ENCODE measurements around the gene RPL12.
"Not testable (repeated sequence)": the region's sequence is repeated elsewhere in the genome, so short reads cannot be mapped to it uniquely, and the experiment has no call there.

Gene RPL12

DNA sequence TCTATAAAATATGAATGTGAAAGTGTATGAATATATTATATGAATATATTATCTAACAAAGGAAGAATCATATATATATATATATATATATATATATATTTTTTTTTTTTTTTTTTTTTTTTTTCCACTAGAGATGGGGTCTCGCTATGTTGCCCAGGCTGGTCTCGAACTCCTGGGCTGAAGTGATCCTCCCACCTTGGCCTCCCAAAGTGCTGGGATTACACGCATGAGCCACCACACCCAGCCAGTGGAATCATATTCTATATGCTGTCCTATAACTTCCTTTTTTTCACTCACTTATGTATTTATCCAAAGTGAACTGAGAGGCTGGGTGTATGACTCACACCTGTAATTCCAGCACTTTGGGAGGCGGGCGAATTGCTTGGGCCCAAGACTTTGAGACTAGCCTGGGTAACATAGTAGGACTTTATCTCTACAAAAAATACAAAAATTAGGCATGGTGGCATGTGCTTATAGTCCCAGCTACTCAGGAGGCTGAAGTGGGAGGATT, 15.3 kb upstream of the RPL12 start:
- not testable (repeated sequence) for DNase-seq

- DNase-seq = no peak
Observed at GRCh38 chr9:127463911-127464310, 12.7 kb upstream of the RPL12 start.

- DNase-seq = no peak
Observed at GRCh38 chr9:127463382-127463781, 12.2 kb upstream of the RPL12 start.

DNA sequence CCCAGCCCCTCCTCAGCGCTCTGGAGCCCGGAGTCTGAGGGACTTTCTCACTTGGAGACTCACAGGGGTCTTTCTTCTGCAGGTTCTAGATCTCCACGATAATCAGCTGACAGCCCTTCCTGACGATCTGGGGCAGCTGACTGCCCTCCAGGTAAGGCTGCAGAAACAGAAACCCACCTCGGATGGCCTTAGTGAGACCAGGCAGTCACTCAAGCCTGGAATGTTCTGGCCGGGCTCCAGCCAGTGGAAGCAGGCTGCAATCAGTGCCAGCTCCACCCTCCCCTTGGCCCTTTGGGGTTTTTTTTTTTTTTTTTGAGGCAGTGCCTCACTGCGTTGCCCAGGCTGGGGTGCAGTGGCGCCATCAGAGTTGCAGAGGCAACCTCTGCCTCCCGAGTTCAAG, 7.7 kb upstream of the RPL12 start:
- no peak for DNase-seq

- no peak for DNase-seq
Observed at GRCh38 chr9:127457191-127457878, 6.1 kb upstream of the RPL12 start.

DNA sequence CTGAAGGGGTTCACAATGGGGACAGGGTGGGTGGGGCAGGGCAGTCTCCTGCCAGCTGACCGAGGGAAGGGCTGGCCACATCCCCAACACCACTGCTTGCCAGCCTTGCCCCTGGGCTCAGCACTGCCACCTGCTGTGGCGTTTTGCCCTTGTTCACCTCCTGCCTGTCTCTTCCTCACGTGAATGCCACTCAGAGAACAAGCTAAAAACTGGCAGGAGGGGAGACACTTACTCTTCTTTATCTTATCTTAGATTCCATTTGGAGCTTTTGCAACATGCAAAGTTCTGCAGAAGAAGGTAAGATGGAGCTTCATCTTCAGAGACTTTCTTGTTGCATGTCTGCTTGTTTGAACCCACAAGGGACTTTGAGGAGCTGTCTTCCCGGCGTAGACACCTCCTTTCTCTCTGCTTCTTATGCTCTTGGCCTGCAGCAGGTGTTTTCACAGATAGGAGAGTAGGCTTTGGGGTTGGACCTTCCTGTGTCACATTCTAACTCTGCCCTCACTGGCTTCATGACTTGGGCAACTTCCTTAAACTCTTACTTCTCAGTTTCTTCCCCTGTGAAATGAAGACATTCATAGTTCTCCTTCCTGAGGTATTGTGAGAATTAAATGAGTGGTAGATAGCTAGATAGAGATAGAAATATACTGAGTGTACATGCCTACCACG, 4.3 kb upstream of the RPL12 start:
- no peak for DNase-seq

- no peak for DNase-seq
Observed at GRCh38 chr9:127452691-127453090, 1.5 kb upstream of the RPL12 start.

DNA sequence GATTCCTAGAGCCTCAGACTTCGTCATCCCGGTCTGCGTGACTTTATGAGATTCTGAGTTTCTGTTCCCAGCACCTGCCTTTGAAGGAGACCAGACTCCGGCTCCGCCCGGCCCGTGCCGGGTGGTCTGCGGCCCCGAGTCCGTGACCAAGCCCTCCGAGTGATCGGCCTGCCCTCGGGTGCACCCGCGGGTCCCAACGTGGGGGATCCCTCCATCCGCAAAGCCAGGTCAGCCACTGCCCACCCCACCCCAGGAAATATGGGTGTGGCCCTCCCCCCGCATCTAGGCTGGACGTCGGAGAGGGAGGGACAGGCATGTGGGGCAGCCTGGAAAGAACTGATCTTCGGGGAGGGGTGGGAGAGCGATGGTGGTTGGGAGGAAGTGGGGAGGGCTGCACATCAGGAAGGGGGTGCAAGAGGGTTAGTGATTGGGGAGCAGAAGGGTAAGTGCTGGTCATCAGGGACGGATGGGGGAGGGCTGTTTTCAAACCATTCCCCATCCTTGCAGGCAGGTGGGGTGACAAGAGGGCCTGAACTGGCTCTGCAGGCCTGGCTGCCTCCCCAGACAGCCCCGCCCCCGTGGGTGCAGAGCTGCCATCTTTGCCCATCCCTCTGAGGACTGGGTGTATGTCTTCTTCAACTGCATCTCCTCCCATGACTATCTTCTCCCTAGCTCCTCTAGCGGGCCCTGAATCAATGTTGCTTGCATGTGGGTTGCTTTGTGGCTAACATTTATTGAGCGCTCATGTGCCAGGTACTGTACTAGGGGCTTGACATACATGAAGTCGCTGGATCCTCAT, 851 bp upstream of the RPL12 start:
- no peak for DNase-seq

DNA sequence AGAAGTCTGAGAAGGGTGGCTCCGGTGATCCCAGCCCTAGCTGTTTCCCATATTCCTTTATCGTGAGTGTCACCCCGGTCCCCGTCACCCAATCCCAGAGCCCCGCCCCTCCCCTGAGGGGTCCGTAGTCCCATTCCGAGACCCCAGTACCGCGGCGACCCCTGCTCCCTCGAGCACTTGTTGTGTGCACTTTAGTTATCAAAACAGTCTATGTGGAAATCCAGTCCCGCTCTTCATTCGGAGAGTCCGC, 327 bp upstream of the RPL12 start:
- no peak for DNase-seq

- DNase-seq = no peak
Observed at GRCh38 chr9:127450243-127450760, 904 bp downstream of the RPL12 start.

- no peak for DNase-seq
Observed at GRCh38 chr9:127449332-127449966, 1.8 kb downstream of the RPL12 start.

DNA sequence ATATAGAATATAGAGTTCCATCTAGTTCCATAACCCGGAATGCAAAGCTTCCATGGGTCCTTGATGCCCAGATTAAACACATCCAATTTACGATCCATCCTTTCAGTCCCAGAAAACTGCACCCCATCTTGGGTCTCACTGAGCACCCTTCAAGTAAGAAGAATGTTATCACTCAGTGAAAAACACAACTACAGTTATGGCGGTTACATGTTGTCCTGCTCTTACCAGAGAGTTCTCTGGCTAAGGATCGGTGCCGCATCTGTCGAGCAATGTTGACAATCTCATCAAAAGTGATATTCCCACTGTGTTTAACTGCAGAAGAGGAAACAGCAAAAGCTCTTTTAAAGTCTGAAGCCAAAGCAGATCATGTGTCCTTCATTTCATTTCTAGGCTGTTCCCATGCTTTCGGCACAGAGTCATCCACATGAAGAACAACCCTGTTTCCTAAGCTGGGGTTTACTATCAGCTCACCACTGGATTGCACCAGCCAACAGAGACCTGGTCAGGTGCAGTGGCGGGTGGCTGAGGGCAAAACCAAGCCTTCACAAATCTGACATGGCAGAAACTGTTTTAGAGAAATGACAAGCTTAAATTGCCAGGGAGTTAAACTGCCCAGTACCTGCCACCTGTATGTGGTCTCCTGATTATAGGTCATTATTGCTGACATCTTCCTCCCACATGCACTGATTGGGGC, 2.9 kb downstream of the RPL12 start:
- DNase-seq = no peak

- DNase-seq = no peak
Observed at GRCh38 chr9:127447416-127448111, 3.6 kb downstream of the RPL12 start.

GRCh38 chr9:127446713-127447415, 4.3 kb downstream of the RPL12 start:
- DNase-seq = no peak

- DNase-seq = no peak
Observed at GRCh38 chr9:127445851-127446712, 5.1 kb downstream of the RPL12 start.

GRCh38 chr9:127444921-127445850, 6.0 kb downstream of the RPL12 start:
- DNase-seq = no peak

DNA sequence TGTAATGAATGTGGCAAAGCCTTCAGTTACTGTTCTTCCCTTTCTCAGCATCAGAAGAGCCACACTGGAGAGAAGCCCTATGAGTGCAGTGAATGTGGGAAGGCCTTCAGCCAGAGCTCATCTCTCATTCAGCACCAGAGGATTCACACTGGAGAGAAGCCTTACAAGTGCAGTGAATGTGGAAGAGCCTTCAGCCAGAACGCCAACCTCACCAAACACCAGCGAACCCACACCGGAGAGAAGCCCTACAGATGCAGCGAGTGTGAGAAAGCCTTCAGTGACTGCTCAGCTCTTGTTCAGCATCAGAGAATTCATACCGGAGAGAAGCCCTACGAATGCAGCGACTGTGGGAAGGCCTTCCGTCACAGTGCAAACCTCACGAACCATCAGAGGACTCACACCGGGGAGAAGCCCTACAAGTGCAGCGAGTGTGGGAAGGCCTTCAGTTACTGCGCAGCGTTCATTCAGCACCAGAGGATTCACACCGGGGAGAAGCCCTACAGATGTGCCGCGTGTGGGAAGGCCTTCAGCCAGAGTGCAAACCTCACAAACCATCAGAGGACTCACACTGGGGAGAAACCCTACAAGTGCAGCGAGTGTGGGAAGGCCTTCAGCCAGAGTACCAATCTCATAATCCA, 6.8 kb downstream of the RPL12 start:
- no peak for DNase-seq

GRCh38 chr9:127438394-127438793, 12.8 kb downstream of the RPL12 start:
- no peak for DNase-seq
